DMS 273 treated with DMSO at 0.1 percent for 48 hours (cell line): ENCODE data around the gene ALDH4A1.

Experiments
- DNase-seq: peaks from one replicate; lab custom pipeline; 2025; lab: John Stamatoyannopoulos, UW

The ALDH4A1 gene, protein sequence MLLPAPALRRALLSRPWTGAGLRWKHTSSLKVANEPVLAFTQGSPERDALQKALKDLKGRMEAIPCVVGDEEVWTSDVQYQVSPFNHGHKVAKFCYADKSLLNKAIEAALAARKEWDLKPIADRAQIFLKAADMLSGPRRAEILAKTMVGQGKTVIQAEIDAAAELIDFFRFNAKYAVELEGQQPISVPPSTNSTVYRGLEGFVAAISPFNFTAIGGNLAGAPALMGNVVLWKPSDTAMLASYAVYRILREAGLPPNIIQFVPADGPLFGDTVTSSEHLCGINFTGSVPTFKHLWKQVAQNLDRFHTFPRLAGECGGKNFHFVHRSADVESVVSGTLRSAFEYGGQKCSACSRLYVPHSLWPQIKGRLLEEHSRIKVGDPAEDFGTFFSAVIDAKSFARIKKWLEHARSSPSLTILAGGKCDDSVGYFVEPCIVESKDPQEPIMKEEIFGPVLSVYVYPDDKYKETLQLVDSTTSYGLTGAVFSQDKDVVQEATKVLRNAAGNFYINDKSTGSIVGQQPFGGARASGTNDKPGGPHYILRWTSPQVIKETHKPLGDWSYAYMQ

GRCh38 chr1:18902523-18903290 is at the start of gene ALDH4A1:
TSS of gene ALDH4A1 (minus strand) at chr1:18902555. CDS start at chr1:18902523, 32 bp downstream.
- peak; percentile 96 for DNase-seq

DNA sequence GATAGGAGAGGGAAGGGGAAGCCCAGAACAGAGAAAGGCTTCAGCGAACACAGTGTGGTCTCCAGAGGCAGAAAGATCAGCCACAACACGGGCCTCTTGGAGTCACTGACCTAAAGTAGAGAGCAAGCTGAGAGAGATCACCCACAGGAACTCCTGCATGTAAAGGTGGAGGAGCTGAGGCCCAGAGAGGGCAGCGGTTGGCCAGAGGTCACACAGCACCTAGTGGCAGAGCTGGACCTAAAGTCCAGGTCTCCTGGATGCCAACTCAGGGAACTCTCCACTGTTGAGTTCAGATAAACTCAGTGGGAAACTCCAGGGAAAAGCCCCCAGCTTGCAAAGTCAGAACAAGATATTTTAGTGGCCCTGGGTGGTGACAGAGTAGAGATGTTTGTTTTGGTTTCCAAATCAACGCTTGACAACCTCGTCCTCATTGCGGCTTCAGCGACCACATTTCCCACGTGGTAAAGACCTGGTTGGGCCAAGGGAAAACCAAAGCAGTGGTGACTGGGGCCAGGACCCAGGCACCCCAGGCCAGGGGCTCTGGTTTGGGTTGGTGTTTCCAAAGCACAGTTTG is 49.5 kb upstream of the ALDH4A1 start:
- DNase-seq, result no peak

DNA sequence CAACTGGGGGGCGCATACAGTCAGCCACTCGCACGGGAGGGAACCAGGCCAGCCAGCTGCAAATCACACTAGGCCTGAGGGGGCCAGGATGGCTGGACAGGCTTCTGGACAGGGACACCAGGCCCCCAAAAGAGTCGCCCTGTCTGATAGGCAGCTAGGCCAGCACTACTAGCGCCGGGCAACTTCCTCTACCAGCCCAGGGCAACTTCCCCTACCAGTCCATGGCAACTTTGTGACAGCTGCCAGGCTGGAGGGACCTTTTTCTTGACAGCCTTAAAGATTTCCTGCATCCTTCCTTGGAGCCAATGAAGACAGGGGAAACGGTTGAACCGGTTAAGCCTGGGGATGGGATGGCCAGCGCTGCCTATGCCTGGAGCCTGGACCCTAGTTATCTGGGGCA is 49.1 kb upstream of the ALDH4A1 start:
- DNase-seq, result no peak

DNA sequence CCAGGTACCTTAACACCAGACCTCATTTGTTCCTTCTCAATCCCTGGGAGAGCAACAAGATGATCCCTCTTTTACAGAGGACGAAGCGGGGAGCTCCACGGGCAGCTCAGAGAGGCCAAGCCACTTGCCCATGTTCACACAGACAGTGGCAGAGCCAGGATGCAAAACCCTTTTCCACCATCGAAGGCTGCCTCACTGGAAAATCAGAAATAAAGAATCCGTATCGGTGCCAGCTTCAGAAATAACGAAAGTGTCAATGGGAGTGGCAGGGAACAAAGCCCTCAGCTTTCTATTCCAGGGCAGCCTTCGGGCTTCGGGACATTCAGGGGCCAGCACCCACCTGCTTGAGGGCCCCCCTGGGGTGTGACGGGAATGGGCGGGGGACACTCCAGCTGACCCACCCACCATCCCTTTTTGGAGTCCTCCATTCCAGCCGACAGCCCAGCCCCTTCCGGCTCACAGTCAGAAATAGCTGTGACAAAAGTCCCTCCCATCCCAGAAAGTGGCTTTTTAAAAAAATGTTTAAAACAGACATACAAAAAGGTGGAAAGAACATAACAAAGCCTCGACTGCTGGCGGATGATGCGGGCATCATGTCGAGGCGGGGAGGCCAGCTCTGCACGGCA is 48.2 kb upstream of the ALDH4A1 start:
- no peak for DNase-seq

- DNase-seq, result no peak
Observed at GRCh38 chr1:18949686-18950400, 47.5 kb upstream of the ALDH4A1 start.

DNA sequence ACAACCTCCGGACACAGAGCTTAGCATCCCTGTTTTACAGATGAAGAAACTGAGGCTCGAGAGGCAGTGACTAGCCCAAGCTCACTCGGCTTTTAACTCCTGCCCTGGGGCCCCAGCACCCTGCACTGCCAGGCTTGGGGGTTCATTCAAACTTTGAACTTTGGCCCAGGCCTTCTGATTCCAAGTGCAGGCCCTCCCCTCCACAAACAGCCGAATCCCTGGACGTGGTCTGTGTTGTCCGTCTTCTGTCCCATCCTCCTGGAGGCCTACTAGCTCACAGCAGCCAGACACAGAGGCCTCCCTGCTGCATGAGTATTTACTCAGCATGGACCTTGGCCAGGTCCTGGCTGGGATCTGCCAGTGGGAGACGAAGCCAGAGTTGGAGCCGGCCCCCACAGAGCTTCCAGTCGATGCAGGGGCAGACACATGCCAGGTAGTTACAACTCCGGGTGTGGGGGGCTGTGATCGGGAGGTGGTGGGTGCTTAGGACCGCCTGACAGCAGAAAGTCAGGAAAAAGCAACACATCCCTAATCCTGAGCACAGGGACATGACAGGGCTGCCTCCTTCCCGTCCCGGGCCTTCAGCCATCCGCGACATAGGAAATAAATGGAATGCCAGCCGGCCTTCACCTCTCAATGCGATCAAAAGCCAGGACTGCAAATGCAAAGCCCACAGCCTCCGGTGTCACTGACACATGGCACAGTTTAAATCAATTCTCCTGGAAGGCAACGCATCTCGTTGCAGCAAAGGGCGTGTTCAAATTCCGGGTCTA is 46.7 kb upstream of the ALDH4A1 start:
- DNase-seq, result no peak

- peak; percentile 21 for DNase-seq
Observed at GRCh38 chr1:18948048-18948912, 45.9 kb upstream of the ALDH4A1 start.

DNA sequence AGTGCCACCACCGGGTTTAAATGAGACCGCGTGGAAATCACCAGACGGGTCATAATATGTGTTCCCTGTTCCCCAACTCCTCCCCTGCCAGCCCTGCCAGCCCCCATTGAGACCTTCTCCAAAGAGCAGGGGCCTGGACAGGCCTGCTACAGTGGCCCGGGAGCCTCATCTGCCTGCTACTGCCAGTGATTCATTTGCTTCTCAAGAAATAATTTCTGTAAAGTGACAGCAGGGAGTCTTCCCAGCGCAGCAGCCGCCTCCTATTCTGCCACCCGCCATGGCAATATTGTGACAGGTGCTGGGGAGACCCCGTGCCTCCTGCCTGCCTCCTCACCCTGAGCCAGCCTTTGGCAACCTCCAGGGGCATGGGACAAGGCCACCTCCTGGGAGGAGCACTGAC is 45.2 kb upstream of the ALDH4A1 start:
- no peak for DNase-seq

DNA sequence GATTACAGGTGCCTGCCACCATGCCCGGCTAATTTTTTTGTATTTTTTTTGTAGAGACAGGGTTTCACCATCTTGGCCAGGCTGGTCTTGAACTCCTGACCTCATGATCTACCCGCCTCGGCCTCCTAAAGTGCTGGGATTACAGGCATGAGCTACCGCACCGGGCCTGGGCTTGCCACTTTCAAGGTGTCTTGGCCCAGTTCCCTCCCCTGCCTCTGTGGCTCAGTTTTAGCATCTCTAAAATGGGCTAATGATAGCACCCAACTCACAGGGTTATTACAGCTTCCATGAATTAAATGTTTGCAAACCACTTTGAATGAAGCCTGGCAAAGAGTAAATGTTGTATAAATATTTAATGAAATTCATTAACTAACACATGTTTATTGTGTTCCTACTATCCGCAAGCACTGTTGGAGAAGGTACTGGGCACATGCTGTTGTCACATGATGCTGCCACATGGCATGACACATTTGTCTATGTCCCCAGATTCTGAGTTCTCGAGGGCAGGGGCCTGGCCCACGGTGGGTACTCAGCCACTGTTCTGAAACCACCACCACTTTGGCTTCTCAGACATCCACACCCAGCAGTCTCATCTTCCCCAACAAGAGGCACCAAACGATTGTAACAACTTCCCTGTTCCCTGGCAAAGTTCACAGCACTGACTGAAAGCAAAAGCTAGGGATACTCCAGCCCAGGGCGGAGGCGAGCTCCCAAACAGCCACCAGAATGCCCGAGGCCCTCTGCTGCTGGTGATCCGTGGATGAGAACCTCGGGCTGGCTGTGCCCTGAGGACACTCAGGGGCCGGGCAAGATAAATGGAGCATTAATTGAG is 44.4 kb upstream of the ALDH4A1 start:
- DNase-seq, result no peak

- DNase-seq, result peak; percentile 38
Observed at GRCh38 chr1:18945401-18945849, 43.1 kb upstream of the ALDH4A1 start.

DNA sequence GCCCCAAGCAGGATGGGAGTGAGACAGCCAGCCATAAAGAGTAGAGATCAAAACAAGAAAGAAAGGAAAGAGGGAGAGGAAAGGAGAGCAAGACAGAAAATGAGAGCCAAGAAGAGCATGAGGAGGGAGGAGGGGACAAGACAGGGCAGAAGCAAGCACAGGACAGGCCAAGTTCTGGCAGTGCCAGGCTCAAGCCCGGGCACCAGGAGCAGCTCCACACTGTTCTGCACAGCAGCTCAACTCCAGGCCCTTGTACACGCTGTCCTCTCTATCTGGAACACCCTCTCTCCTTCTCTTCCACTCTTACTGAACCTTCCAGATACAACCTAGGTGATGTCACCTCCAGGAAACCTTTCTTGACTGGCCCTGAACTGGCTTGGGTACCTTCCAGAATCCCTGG is 42.5 kb upstream of the ALDH4A1 start:
- no peak for DNase-seq

GRCh38 chr1:18943914-18944572 is 41.7 kb upstream of the ALDH4A1 start:
- DNase-seq, result no peak

DNA sequence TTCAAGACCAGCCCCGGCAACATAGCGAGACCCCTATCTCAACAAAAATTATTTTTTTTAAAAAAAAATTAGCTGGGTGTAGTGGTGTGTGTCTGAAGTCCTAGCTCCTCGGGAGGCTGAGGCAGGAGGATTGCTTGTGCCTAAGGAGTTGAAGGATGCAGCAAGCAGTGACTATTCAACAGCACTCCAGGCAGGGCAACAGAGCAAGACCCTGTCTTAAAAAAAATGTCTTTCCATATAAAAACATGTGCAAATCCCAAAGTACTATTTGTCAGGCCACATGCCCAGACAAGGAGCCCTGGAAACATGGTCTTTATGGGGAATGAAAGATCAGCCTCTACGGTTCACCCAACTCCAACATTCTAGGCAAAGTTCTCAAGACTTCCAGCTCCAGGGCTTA is 40.8 kb upstream of the ALDH4A1 start:
- no peak for DNase-seq

DNA sequence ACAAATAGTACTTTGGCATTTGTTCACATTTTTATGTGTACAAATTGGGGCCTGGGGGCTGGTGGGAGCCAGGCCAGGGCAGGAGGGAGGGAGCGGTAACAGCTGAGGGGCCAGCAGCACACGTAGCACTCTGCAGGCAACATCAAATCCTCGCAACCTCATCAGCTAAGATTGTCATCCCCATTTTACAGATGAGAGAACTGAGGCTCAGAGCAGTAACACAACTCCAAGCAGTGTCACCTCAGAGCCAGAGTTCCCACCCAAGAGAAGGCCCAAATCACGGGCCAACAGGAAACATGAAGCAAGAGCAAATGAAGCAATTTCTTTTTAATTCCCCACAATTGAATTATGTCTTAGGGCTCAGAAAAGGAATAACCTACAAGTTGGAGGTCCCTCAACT is 40.0 kb upstream of the ALDH4A1 start:
- DNase-seq, result no peak

GRCh38 chr1:18941221-18942141 is 39.1 kb upstream of the ALDH4A1 start:
- no peak for DNase-seq

DNA sequence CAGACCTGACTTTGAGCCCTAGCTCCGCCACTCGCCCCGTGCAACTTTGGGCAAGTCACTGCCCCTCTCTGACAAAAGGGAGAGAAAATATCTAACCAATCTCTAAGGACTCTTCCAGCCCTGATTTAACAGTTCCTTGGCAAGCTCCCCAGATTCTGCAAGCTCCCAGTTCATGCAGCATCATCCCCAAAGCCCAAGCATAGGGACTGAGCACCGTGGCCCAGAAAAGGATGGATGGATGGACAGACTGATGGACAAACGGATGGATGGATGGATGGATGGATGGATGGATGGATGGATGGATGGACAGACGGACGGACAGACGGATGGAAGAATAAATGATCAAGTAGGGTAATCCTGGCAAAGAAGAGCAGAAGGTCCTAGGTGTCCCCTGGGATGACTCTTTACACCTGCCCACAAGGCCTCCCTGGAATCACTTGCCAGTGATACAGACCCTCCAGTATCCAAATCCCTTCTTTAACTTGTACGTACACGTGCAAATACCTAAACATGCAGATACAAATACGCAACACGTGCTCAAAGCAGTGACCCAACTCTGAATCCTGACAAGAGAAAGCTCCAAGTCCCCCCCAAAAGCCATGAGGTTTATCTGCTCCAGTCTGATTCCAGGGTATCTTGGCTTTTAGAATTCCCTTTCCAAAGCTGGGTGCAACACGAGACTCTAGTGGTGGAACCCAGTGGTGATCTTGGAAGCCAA is 38.1 kb upstream of the ALDH4A1 start:
- DNase-seq, result no peak
